DND-41 (cell line): ENCODE measurements around the gene MUCL3.

Experiments
- EZH2 ChIP-seq: IDR thresholded peaks from 3 replicates; pipeline ENCODE4 v1.6.1; 2012; ENCODE audit warnings: borderline replicate concordance, low read depth, mild to moderate bottlenecking, moderate library complexity, low read length, inconsistent platforms; ENCODE audit not compliant: severe bottlenecking
- TF ChIP-seq, protein P1 (sequence below): IDR thresholded peaks from 2 replicates; pipeline ENCODE4 v1.5.1; 2012; ENCODE audit warnings: borderline replicate concordance, low read length, moderate library complexity, mild to moderate bottlenecking; ENCODE audit not compliant: poor library complexity, severe bottlenecking; ENCODE audit errors: extremely low read depth

- TF ChIP-seq, protein P1, sequence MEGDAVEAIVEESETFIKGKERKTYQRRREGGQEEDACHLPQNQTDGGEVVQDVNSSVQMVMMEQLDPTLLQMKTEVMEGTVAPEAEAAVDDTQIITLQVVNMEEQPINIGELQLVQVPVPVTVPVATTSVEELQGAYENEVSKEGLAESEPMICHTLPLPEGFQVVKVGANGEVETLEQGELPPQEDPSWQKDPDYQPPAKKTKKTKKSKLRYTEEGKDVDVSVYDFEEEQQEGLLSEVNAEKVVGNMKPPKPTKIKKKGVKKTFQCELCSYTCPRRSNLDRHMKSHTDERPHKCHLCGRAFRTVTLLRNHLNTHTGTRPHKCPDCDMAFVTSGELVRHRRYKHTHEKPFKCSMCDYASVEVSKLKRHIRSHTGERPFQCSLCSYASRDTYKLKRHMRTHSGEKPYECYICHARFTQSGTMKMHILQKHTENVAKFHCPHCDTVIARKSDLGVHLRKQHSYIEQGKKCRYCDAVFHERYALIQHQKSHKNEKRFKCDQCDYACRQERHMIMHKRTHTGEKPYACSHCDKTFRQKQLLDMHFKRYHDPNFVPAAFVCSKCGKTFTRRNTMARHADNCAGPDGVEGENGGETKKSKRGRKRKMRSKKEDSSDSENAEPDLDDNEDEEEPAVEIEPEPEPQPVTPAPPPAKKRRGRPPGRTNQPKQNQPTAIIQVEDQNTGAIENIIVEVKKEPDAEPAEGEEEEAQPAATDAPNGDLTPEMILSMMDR, result no peak
- no peak for TF ChIP-seq EZH2
These were observed 39.3 kb upstream of the MUCL3 start for GRCh38 chr6:30901436-30901835.
